DMS79 treated with DMSO at 0.1 percent for 48 hours (cell line): Measurements from ENCODE around the gene CD14.
"Not testable (repeated sequence)": the region's sequence is repeated elsewhere in the genome, so short reads cannot be mapped to it uniquely, and the experiment has no call there.

Experiments
- DNase-seq: peaks from one replicate; lab custom pipeline; 2025; lab: John Stamatoyannopoulos, UW

Gene CD14

GRCh38 chr5:140635291-140636257, 2.6 kb upstream of the CD14 start:
- DNase-seq, result no peak

- DNase-seq, result no peak
Observed at GRCh38 chr5:140634103-140634502, 1.1 kb upstream of the CD14 start.

GRCh38 chr5:140633501-140633900, 526 bp upstream of the CD14 start:
- DNase-seq, result no peak

GRCh38 chr5:140632366-140633020, 482 bp downstream of the CD14 start:
- peak; percentile 13 for DNase-seq

GRCh38 chr5:140631831-140632365, 1.1 kb downstream of the CD14 start:
- peak; percentile 14 for DNase-seq

GRCh38 chr5:140631036-140631417, 1.9 kb downstream of the CD14 start:
- DNase-seq, result no peak

- DNase-seq, result no peak
Observed at GRCh38 chr5:140630292-140631035, 2.5 kb downstream of the CD14 start.

- no peak for DNase-seq
Observed at GRCh38 chr5:140628711-140629110, 4.3 kb downstream of the CD14 start.

GRCh38 chr5:140627972-140628371, 5.0 kb downstream of the CD14 start:
- no peak for DNase-seq

- DNase-seq, result not testable (repeated sequence)
Observed at GRCh38 chr5:140624886-140625285, 8.1 kb downstream of the CD14 start.

GRCh38 chr5:140623061-140623460, 9.9 kb downstream of the CD14 start:
- not testable (repeated sequence) for DNase-seq

- DNase-seq, result no peak
Observed at GRCh38 chr5:140622301-140622700, 10.7 kb downstream of the CD14 start.

GRCh38 chr5:140611020-140611521, 21.9 kb downstream of the CD14 start:
- DNase-seq, result no peak

GRCh38 chr5:140609126-140609525, 23.8 kb downstream of the CD14 start:
- DNase-seq, result no peak

GRCh38 chr5:140608722-140609121, 24.3 kb downstream of the CD14 start:
- no peak for DNase-seq

GRCh38 chr5:140607031-140607430, 25.9 kb downstream of the CD14 start:
- no peak for DNase-seq

GRCh38 chr5:140605879-140606278, 27.1 kb downstream of the CD14 start:
- DNase-seq, result no peak

- DNase-seq, result no peak
Observed at GRCh38 chr5:140603734-140604133, 29.2 kb downstream of the CD14 start.

GRCh38 chr5:140603446-140603698, 29.6 kb downstream of the CD14 start:
- not testable (repeated sequence) for DNase-seq

GRCh38 chr5:140602147-140602546, 30.8 kb downstream of the CD14 start:
- DNase-seq, result no peak

GRCh38 chr5:140600096-140600495, 32.9 kb downstream of the CD14 start:
- DNase-seq, result no peak

- DNase-seq, result no peak
Observed at GRCh38 chr5:140598836-140599235, 34.1 kb downstream of the CD14 start.
